ENCODE data around the gene CLDN19.

DNA sequence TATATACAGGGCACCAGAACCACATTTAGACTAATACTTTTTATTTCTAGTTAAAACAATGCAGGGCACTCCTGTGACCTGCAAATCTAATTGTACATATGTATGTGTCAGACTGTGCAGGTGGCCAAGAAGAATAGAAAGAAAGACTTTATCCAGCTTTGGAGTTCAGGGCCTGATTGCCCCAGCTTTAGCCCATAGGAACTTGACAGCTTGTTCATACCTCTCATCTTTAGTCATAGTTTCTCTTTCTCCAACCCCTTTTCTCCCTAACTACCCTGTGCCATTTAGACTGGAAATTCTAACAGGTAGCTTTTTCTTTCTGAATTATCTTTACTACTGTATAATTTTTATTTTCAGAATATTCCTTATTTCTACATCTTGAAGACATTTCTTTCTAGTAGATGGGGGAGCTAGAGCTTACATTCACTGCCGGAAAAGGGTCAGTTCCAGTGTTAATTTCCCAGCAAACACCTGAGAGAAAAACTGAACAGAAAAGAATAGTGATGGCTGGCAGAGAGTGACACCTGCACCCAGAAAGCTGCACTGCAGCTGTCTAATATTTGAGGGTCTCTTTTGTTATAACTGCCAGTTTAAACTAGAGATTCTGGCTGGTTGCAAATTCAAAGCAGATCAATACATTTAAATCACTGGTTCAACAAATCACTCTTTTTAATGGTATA, 49.4 kb downstream of the CLDN19 start:
- TF ChIP-seq, protein P1, sequence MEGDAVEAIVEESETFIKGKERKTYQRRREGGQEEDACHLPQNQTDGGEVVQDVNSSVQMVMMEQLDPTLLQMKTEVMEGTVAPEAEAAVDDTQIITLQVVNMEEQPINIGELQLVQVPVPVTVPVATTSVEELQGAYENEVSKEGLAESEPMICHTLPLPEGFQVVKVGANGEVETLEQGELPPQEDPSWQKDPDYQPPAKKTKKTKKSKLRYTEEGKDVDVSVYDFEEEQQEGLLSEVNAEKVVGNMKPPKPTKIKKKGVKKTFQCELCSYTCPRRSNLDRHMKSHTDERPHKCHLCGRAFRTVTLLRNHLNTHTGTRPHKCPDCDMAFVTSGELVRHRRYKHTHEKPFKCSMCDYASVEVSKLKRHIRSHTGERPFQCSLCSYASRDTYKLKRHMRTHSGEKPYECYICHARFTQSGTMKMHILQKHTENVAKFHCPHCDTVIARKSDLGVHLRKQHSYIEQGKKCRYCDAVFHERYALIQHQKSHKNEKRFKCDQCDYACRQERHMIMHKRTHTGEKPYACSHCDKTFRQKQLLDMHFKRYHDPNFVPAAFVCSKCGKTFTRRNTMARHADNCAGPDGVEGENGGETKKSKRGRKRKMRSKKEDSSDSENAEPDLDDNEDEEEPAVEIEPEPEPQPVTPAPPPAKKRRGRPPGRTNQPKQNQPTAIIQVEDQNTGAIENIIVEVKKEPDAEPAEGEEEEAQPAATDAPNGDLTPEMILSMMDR (conservative IDR thresholded peaks at IDR 0.05 in 1 of 2, IDR thresholded peaks at IDR 0.05 in 1 of 2; ENCODE audit: extremely low read depth in 1 of 2, insufficient read depth in 1 of 2, low read depth in 1 of 2, low read length in 2 of 2): peak in 1 of 2 donors; percentile 27
- TF ChIP-seq EZH2 (IDR thresholded peaks at IDR 0.05; ENCODE audit: borderline replicate concordance, low read length): no peak

Data from mammary epithelial cell (primary cell).